Body of pancreas (tissue), 4 donors: ENCODE data around the gene CDC20B. TPM values are rescaled to one million over a fixed set of nuclear protein-coding genes. Genes with fewer than 3 reads are reported as not detected.

ENCODE experiments used
- ATAC-seq: fragments of 150-250 bp; one replicate; pipeline ENCODE4 v1.9.1; 2016
- DNase-seq, 4 donors: peaks; one replicate each; pipeline ENCODE4 v3.0.0-alpha.2; 2019
- H3K27ac ChIP-seq, 4 donors: fragments of 200-600 bp; sonication (generic); 1 replicate in 3 of 4; 2 replicates in 1 of 4; pipeline versions ENCODE4 v1.5.1 to v1.6.1; 2016 to 2019; ENCODE audit warnings: mild to moderate bottlenecking in 1 of 4, mixed read lengths in 1 of 4, moderate library complexity in 1 of 4
- H3K27me3 ChIP-seq, 2 donors: fragments of 200-600 bp; sonication (generic); one replicate each; pipeline ENCODE4 v1.6.0; 2016; ENCODE audit warnings: mild to moderate bottlenecking in 1 of 2
- H3K36me3 ChIP-seq, 2 donors: fragments of 200-600 bp; sonication (generic); replicated peaks in 1 of 2; 2 replicates each; pipeline ENCODE4 v1.5.1; 2016; ENCODE audit warnings: low read depth in 2 of 2; ENCODE audit not compliant: insufficient read depth in 1 of 2
- H3K4me1 ChIP-seq: fragments of 200-600 bp; sonication (generic); one replicate; pipeline ENCODE4 v1.6.0; 2016
- H3K4me3 ChIP-seq, 2 donors: fragments of 200-600 bp; sonication (generic); 1 replicate in 1 of 2; 2 replicates in 1 of 2; pipeline ENCODE4 v1.5.1; 2016 to 2019
- H3K9me3 ChIP-seq, 3 donors: fragments of 200-600 bp; sonication (generic); 1 replicate in 2 of 3; 2 replicates in 1 of 3; pipeline ENCODE4 v1.5.1; 2016
- CTCF ChIP-seq, 7 experiments: fragments of 450-650 bp in 4 of 7; fragments of 200-600 bp in 3 of 7; sonication (generic) in 3 of 7; IDR thresholded peaks; one replicate each; pipeline ENCODE4 v1.5.1; 2016 to 2019; ENCODE audit warnings: antibody characterized with exemption in 7 of 7
- POLR2A ChIP-seq, 3 donors: fragments of 450-650 bp; IDR thresholded peaks; one replicate each; pipeline ENCODE4 v1.6.1; 2016; ENCODE audit warnings: antibody characterized with exemption in 3 of 3, mild to moderate bottlenecking in 2 of 3
- WGBS, 2 donors: methylation state at CpG; one replicate each; pipeline ENCODE4 v1.1.5; 2017; 5-methylcytosine and 5-hydroxymethylcytosine counted together
- intact Hi-C: fragments of 100-400 bp; cut with DNase I; formaldehyde crosslinking; loops from one replicate; pipeline ENCODE4 v1.15.1; 2023
- total RNA-seq, 2 donors: library from RNA; depleted of rRNA; stranded (reverse); fragments of >200 nt; gene quantifications; one replicate each; pipeline ENCODE4 v1.1.0, GENCODE V29; 2016

Gene CDC20B
- total RNA-seq, 2 donors from 2014 or later = not detected

GRCh38 chr5:55154873-55155272, 18.1 kb downstream of the CDC20B start:
- WGBS, 2 donors = 16 to 26% methylated on average over 3 of the region's 3 CpGs
- Histone ChIP-seq H3K4me1 (peaks cover under 1% of the 10 kb centered on the region), H3K9me3 (no peaks in the 10 kb centered on the region), H3K36me3 (no peaks in the 10 kb centered on the region), H3K4me3 (no peak overlapping the region), H3K27me3 (no peaks in the 10 kb centered on the region), H3K27ac (no peak overlapping the region)
- no peak for TF ChIP-seq POLR2A (IDR thresholded peaks at IDR 0.05)
- no peak for TF ChIP-seq CTCF (IDR thresholded peaks at IDR 0.05)
- ATAC-seq (no peak), DNase-seq (no peak)
- intact Hi-C loops = loop anchor here (10.0 kb wide), 1 partner anchor 640 kb away; the partner anchor contains the start of gene SNX18

GRCh38 chr5:55151923-55152842, 20.8 kb downstream of the CDC20B start:
- intact Hi-C loops = loop anchor here (10.0 kb wide), 1 partner anchor 637 kb away; the partner anchor contains the start of gene SNX18
- ATAC-seq = no peak
- WGBS, 2 donors = 55 to 76% methylated on average over 4 to 5 of the region's 5 CpGs

GRCh38 chr5:55149308-55149795, 23.6 kb downstream of the CDC20B start:
- H3K27me3 ChIP-seq = no peaks in the 10 kb centered on the region
- no peak for TF ChIP-seq CTCF (IDR thresholded peaks at IDR 0.05)
- no peak for TF ChIP-seq POLR2A (IDR thresholded peaks at IDR 0.05)
- no peak for ATAC-seq
- intact Hi-C loops = loop anchor here (10.0 kb wide), 2 partner anchors 205 to 245 kb away; no protein-coding TSS in a partner anchor
- H3K27ac ChIP-seq = no peak overlapping the region
- no peak overlapping the region for H3K4me3 ChIP-seq
- DNase-seq = no peak
- H3K36me3 ChIP-seq = no peaks in the 10 kb centered on the region
- 35 to 60% methylated on average over 2 of the region's 2 CpGs for WGBS, 2 donors
- H3K4me1 ChIP-seq = no peaks in the 10 kb centered on the region
- H3K9me3 ChIP-seq = no peaks in the 10 kb centered on the region

More at GRCh38 chr5:55151923-55152842, 20.8 kb downstream of the CDC20B start:
- Histone ChIP-seq H3K4me1 (no peaks in the 10 kb centered on the region), H3K9me3 (no peaks in the 10 kb centered on the region), H3K27me3 (no peaks in the 10 kb centered on the region), H3K36me3 (no peaks in the 10 kb centered on the region), H3K4me3 (no peak overlapping the region), H3K27ac (no peak overlapping the region)
- no peak for DNase-seq
- no peak for TF ChIP-seq CTCF (IDR thresholded peaks at IDR 0.05)
- no peak for TF ChIP-seq POLR2A (IDR thresholded peaks at IDR 0.05)

GRCh38 chr5:55146543-55147151, 26.3 kb downstream of the CDC20B start:
- intact Hi-C loops = loop anchor here (10.0 kb wide), 2 partner anchors 202 to 242 kb away; no protein-coding TSS in a partner anchor
- DNase-seq (peak; percentile 80 to 84 (median 82)), ATAC-seq (peak; percentile 92)
- Histone ChIP-seq H3K36me3 (no peaks in the 10 kb centered on the region), H3K27ac (no peak overlapping the region), H3K9me3 (no peaks in the 10 kb centered on the region), H3K4me1 (no peaks in the 10 kb centered on the region), H3K4me3 (no peak overlapping the region), H3K27me3 (no peaks in the 10 kb centered on the region)
- WGBS, 2 donors = 6% methylated on average over 11 of the region's 11 CpGs
- TF ChIP-seq CTCF (IDR thresholded peaks at IDR 0.05) = peak; percentile 79 to 96 (median 86)
- TF ChIP-seq POLR2A (IDR thresholded peaks at IDR 0.05) = no peak
